Activated effector memory CD4-positive, alpha-beta T cell treated with anti-CD3 and anti-CD28 coated beads, Interleukin-2, amount 50 U/mL, for 16 hours (primary cell): ENCODE measurements around the gene U2AF1.
"Not testable (repeated sequence)": the region's sequence is repeated elsewhere in the genome, so short reads cannot be mapped to it uniquely, and the experiment has no call there.

Source experiments
- DNase-seq: peaks from one replicate; pipeline ENCODE4 v3.0.0-alpha.2; 2020

Gene U2AF1

GRCh38 chr21:43076023-43076637 lies 31.2 kb downstream of the U2AF1 start:
- not testable (repeated sequence) for DNase-seq

GRCh38 chr21:43075170-43076022 lies 32.0 kb downstream of the U2AF1 start, which contains the start of gene CBS:
Gene CBS, minus strand, starts transcription at chr21:43075835. Its CDS starts 3,642 bp downstream, at chr21:43072193.
- DNase-seq = not testable (repeated sequence)

- not testable (repeated sequence) for DNase-seq
Observed at GRCh38 chr21:43074401-43075169, 32.8 kb downstream of the U2AF1 start.

- not testable (repeated sequence) for DNase-seq
Observed at GRCh38 chr21:43072742-43073141, 34.6 kb downstream of the U2AF1 start.

- not testable (repeated sequence) for DNase-seq
Observed at GRCh38 chr21:43069682-43070081, 37.7 kb downstream of the U2AF1 start.

- DNase-seq = not testable (repeated sequence)
Observed at GRCh38 chr21:43068065-43068464, 39.3 kb downstream of the U2AF1 start.

- DNase-seq = not testable (repeated sequence)
Observed at GRCh38 chr21:43066690-43067089, 40.7 kb downstream of the U2AF1 start.

GRCh38 chr21:43065991-43066390 lies 41.4 kb downstream of the U2AF1 start:
- DNase-seq = not testable (repeated sequence)

- not testable (repeated sequence) for DNase-seq
Observed at GRCh38 chr21:43064265-43064917, 43.0 kb downstream of the U2AF1 start.

GRCh38 chr21:43062955-43063664 lies 44.3 kb downstream of the U2AF1 start:
- DNase-seq = not testable (repeated sequence)

GRCh38 chr21:43053112-43053511 lies 54.3 kb downstream of the U2AF1 start:
- not testable (repeated sequence) for DNase-seq

GRCh38 chr21:43045876-43046821 lies 61.2 kb downstream of the U2AF1 start:
- DNase-seq = not testable (repeated sequence)

- DNase-seq = not testable (repeated sequence)
Observed at GRCh38 chr21:43045165-43045875, 62.0 kb downstream of the U2AF1 start.

GRCh38 chr21:43044547-43044946 lies 62.8 kb downstream of the U2AF1 start:
- not testable (repeated sequence) for DNase-seq

- DNase-seq = peak; percentile 39
Observed at GRCh38 chr21:43043291-43043690, 64.1 kb downstream of the U2AF1 start.
